G401.6 (cell line): ENCODE data around the gene GSDME.
"Not testable (repeated sequence)": the region's sequence is repeated elsewhere in the genome, so short reads cannot be mapped to it uniquely, and the experiment has no call there.

Experiments
- FAIRE-seq: peaks from 2 replicates; lab custom pipeline; 2012; peaks lifted over from hg19 to GRCh38; lab: Jason Lieb, UNC

GSDME gene

GRCh38 chr7:24757353-24758275 lies at the start of gene GSDME:
GSDME (minus strand) TSS chr7:24757464; CDS start chr7:24749774, 7,690 bp downstream.
- no peak for FAIRE-seq

DNA sequence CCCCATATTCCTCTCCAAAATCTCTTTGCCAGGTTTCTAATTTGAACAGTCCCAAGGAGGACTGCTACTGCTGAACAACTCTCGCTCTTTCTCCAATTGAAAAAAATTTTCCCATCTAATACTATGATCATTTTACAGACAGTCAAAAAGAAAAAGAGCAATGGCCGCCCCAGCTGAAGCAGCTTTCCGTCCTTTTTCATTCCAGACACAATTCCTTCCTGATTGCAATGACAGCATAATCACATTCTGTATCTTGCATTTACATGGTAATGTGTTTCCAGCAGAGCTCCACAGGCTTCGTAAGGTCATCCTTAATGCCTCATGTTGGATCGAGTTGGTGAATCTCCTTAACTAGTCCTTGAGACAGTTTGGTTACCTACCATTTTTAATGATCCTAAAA lies 45.0 kb upstream of the GSDME start:
- FAIRE-seq = no peak

GRCh38 chr7:24801883-24802282 lies 44.6 kb upstream of the GSDME start:
- no peak for FAIRE-seq

DNA sequence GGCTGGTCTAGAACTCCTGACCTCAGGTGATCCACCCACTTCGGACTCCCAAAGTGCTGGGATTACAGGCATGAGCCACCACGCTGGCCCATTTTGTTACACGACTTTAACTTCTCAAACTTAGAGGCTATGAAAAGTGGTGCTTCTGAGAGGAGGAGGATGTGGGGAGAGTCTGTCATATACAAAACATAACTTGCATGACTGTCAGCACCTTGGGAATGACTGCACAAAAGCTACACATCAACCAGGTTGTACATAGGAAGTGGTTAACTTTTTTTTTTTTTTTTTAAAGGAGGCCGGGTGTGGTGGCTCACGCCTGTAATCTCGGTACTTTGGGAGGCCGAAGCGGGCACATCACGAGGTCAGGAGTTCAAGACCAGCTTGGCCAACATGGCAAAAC lies 43.4 kb upstream of the GSDME start:
- no peak for FAIRE-seq

GRCh38 chr7:24800073-24800472 lies 42.8 kb upstream of the GSDME start:
- no peak for FAIRE-seq

GRCh38 chr7:24799506-24799905 lies 42.2 kb upstream of the GSDME start:
- no peak for FAIRE-seq

GRCh38 chr7:24798261-24798660 lies 41.0 kb upstream of the GSDME start:
- FAIRE-seq = no peak

- FAIRE-seq = no peak
Measured at GRCh38 chr7:24797270-24797669, 40.0 kb upstream of the GSDME start.

- no peak for FAIRE-seq
Measured at GRCh38 chr7:24795407-24795767, 38.1 kb upstream of the GSDME start.

DNA sequence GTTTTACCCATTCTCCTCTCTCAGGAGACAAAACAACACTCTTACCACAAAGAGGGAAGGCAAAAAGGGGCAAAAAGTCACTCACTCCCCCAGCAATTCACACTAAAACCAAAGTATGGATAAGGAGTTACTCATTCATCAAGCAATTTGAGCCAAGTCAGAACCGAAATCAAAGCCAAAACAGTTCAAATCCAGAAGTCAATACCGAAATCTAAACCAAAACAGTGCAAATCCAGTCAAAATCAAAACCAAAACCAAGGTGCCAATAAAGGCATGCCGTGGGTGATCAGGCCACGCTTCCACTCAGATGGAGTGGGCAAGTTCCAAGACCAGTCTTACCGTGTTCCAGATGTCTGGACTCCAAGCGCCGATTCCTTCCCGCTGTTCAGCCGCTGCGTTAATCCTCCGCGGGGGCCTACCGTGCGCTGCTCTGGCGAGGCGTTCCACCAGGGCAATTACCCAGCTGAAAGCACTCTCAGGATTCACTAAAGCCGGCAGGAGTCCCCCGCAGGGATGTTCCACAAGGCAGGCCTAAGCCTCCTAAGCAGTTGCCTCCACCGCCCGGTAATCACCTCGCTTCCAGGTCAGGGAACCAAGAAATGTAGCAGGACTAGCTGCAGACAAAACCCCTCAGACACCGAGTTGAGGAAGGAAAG lies 37.6 kb upstream of the GSDME start:
- FAIRE-seq = not testable (repeated sequence)

DNA sequence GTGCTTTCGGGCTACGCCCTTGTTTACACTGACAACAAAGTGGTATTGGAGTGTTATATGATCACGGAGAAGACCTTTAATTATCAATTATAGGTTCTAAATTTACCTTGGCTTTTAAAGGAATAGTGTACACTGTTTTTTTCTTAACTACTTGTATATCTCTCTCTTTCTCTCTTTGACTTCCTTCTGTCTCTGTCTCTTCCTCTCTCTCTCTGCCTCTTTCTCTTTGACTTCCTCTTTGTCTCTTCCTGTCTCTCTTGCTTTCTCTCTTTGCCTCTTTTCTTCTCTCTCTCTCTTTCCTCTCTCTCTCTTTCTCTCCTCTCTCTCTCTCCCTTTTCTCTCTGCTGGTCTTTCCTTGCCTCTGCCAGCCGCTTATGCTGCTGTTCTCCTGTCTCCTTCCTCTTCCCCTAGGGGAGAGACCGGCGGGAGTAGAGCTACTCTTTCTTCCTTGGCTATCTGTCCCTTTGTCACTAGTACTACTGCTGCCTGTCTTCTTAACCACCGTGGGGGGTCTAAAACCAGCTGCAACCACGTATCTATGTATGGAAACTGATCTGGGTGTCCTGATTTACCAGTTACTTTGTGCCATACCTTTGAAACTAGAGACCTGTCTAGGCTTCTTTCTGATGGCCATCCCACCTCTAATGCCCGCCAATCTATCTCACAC lies 36.9 kb upstream of the GSDME start:
- no peak for FAIRE-seq

- FAIRE-seq = no peak
Measured at GRCh38 chr7:24788961-24789576, 31.8 kb upstream of the GSDME start.

GRCh38 chr7:24788075-24788474 lies 30.8 kb upstream of the GSDME start:
- FAIRE-seq = no peak

- no peak for FAIRE-seq
Measured at GRCh38 chr7:24786941-24787340, 29.7 kb upstream of the GSDME start.

- FAIRE-seq = no peak
Measured at GRCh38 chr7:24786306-24786705, 29.0 kb upstream of the GSDME start.

- FAIRE-seq = no peak
Measured at GRCh38 chr7:24784277-24784676, 27.0 kb upstream of the GSDME start.

- FAIRE-seq = no peak
Measured at GRCh38 chr7:24783698-24784097, 26.4 kb upstream of the GSDME start.

GRCh38 chr7:24781106-24781505 lies 23.8 kb upstream of the GSDME start:
- no peak for FAIRE-seq

DNA sequence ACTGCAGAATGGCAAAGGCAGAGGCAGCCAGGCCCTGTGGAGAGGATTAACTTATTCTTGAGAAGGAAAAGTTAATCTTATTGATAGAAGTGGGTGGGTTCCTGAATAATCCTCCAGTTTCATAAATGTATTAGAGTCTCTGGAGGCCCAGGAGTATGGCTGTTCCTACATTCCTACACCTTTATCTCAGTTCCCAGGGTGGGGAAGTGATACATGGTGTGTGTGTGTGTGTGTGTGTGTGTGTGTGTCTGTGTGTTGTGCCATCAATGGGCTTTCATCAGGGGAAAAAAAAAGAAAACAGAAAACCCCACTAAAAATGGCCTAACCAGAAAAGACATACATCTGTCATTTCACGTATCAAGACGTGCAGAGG lies 22.0 kb upstream of the GSDME start:
- FAIRE-seq = no peak

- no peak for FAIRE-seq
Measured at GRCh38 chr7:24778543-24779282, 21.4 kb upstream of the GSDME start.

- FAIRE-seq = no peak
Measured at GRCh38 chr7:24777806-24778205, 20.5 kb upstream of the GSDME start.

GRCh38 chr7:24773646-24774045 lies 16.4 kb upstream of the GSDME start:
- no peak for FAIRE-seq
